ENCODE results near the gene FAM181A. TPM values are rescaled to one million over a fixed set of nuclear protein-coding genes. Genes with fewer than 3 reads are reported as not detected.

FAM181A gene
- total and polyA plus RNA-seq, 10 of the 15 experiments (the other 5 are each of a cell fraction or from before 2014, with no cell fraction given), result not detected

DNA sequence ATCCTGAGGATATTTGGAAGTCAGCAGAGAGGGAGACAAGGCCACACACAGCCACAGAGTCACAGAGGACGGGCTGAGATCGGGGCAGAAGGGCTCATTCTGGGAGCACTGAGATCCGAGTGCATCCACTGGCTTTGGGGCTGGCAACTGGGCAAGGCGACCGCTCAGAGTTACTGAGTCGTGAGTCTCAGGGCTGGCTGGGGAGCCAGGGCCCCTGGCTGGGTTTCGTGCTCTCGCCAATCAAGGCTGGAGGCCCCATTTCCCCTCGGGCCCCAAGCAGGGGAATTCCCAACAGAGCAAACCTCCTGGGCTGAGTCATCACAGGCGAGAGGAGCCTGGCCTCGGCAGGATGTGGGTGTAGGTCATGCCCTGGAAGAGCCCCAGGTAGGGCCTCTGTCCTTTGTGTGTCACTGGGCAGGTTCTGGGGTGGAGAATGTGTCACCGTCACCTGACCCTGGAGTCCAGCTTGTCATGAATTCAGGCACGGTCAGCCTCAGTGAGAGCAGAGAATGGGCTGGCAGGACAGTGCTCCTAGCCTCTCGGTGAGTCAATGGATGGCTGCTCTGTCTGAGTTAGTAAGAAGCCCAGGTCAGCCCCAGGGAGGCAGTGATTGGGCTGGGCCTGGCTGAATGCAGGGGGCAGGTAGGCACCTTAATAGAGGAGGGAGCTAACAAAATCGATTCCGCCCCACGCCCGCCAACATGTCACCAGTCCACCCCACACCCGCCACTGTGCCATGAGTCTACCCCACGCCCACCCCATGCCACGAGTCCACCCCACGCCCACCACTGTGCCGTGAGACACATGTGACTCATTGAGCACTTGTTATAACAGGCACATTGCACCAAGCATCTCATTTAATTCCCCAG, 32.3 kb downstream of the FAM181A start (continued):
- TF ChIP-seq, protein P1, sequence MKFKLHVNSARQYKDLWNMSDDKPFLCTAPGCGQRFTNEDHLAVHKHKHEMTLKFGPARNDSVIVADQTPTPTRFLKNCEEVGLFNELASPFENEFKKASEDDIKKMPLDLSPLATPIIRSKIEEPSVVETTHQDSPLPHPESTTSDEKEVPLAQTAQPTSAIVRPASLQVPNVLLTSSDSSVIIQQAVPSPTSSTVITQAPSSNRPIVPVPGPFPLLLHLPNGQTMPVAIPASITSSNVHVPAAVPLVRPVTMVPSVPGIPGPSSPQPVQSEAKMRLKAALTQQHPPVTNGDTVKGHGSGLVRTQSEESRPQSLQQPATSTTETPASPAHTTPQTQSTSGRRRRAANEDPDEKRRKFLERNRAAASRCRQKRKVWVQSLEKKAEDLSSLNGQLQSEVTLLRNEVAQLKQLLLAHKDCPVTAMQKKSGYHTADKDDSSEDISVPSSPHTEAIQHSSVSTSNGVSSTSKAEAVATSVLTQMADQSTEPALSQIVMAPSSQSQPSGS (IDR thresholded peaks at IDR 0.05; ENCODE audit: low read length), result no peak
- TF ChIP-seq PML (IDR thresholded peaks at IDR 0.05; ENCODE audit: low read length) (no peak), ZNF622 (IDR thresholded peaks at IDR 0.05) (no peak), POLR2AphosphoS2 (IDR thresholded peaks at IDR 0.05; ENCODE audit: low read depth, low read length) (peak; percentile 81), FOS (IDR thresholded peaks at IDR 0.05; ENCODE audit: borderline replicate concordance, extremely low read depth, insufficient read length) (no peak), BACH1 (IDR thresholded peaks at IDR 0.05; ENCODE audit: borderline replicate concordance) (peak; percentile 93; the same call in 1 of the 2 replicates), BMI1 (IDR thresholded peaks at IDR 0.05; ENCODE audit: borderline replicate concordance) (peak; percentile 76; the same call in 1 of the 2 replicates), TBL1XR1 (IDR thresholded peaks at IDR 0.05; ENCODE audit: low read depth, low read length) (peak; percentile 100), POLR2A (IDR thresholded peaks at IDR 0.05; ENCODE audit: low read depth, low read length) (peak; percentile 91), ASH2L (IDR thresholded peaks at IDR 0.05; ENCODE audit: borderline replicate concordance, low read depth) (peak; percentile 72; the same call in 1 of the 2 replicates), BCL11A (IDR thresholded peaks at IDR 0.05; ENCODE audit: low read depth, low read length) (peak; percentile 99), ESRRA (IDR thresholded peaks at IDR 0.05; ENCODE audit: low read length) (no peak), SREBF1 (IDR thresholded peaks at IDR 0.05; ENCODE audit: low read length) (no peak), ZNF274 (IDR thresholded peaks at IDR 0.05; ENCODE audit: insufficient read depth, insufficient read length) (no peak), NR2F1 (conservative IDR thresholded peaks at IDR 0.05) (peak; percentile 100)
- TF ChIP-seq, protein P2, sequence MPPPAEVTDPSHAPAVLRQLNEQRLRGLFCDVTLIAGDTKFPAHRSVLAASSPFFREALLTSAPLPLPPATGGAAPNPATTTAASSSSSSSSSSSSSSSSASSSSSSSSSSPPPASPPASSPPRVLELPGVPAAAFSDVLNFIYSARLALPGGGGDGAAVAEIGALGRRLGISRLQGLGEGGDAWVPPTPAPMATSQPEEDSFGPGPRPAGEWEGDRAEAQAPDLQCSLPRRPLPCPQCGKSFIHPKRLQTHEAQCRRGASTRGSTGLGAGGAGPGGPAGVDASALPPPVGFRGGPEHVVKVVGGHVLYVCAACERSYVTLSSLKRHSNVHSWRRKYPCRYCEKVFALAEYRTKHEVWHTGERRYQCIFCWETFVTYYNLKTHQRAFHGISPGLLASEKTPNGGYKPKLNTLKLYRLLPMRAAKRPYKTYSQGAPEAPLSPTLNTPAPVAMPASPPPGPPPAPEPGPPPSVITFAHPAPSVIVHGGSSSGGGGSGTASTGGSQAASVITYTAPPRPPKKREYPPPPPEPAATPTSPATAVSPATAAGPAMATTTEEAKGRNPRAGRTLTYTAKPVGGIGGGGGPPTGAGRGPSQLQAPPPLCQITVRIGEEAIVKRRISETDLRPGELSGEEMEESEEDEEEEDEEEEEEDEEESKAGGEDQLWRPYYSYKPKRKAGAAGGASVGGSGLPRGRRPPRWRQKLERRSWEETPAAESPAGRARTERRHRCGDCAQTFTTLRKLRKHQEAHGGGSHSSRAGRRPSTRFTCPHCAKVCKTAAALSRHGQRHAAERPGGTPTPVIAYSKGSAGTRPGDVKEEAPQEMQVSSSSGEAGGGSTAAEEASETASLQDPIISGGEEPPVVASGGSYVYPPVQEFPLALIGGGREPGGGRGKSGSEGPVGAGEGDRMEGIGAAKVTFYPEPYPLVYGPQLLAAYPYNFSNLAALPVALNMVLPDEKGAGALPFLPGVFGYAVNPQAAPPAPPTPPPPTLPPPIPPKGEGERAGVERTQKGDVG (CRISPR knock-in tag; IDR thresholded peaks at IDR 0.05), result no peak
- TF ChIP-seq, protein P3, sequence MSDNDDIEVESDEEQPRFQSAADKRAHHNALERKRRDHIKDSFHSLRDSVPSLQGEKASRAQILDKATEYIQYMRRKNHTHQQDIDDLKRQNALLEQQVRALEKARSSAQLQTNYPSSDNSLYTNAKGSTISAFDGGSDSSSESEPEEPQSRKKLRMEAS (IDR thresholded peaks at IDR 0.05; ENCODE audit: low read depth, low read length), result peak; percentile 50; the same call in 1 of the 2 replicates
- TF ChIP-seq, protein P4, sequence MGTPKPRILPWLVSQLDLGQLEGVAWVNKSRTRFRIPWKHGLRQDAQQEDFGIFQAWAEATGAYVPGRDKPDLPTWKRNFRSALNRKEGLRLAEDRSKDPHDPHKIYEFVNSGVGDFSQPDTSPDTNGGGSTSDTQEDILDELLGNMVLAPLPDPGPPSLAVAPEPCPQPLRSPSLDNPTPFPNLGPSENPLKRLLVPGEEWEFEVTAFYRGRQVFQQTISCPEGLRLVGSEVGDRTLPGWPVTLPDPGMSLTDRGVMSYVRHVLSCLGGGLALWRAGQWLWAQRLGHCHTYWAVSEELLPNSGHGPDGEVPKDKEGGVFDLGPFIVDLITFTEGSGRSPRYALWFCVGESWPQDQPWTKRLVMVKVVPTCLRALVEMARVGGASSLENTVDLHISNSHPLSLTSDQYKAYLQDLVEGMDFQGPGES (IDR thresholded peaks at IDR 0.05), result peak; percentile 48; the same call in 1 of the 2 replicates
- TF ChIP-seq, protein P5, sequence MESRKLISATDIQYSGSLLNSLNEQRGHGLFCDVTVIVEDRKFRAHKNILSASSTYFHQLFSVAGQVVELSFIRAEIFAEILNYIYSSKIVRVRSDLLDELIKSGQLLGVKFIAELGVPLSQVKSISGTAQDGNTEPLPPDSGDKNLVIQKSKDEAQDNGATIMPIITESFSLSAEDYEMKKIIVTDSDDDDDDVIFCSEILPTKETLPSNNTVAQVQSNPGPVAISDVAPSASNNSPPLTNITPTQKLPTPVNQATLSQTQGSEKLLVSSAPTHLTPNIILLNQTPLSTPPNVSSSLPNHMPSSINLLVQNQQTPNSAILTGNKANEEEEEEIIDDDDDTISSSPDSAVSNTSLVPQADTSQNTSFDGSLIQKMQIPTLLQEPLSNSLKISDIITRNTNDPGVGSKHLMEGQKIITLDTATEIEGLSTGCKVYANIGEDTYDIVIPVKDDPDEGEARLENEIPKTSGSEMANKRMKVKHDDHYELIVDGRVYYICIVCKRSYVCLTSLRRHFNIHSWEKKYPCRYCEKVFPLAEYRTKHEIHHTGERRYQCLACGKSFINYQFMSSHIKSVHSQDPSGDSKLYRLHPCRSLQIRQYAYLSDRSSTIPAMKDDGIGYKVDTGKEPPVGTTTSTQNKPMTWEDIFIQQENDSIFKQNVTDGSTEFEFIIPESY (IDR thresholded peaks at IDR 0.05), result peak; percentile 60; the same call in 1 of the 2 replicates
